ENCODE measurements around the gene MRPL18.
"Not testable (repeated sequence)": the region's sequence is repeated elsewhere in the genome, so short reads cannot be mapped to it uniquely, and the experiment has no call there.

The MRPL18 gene

DNA sequence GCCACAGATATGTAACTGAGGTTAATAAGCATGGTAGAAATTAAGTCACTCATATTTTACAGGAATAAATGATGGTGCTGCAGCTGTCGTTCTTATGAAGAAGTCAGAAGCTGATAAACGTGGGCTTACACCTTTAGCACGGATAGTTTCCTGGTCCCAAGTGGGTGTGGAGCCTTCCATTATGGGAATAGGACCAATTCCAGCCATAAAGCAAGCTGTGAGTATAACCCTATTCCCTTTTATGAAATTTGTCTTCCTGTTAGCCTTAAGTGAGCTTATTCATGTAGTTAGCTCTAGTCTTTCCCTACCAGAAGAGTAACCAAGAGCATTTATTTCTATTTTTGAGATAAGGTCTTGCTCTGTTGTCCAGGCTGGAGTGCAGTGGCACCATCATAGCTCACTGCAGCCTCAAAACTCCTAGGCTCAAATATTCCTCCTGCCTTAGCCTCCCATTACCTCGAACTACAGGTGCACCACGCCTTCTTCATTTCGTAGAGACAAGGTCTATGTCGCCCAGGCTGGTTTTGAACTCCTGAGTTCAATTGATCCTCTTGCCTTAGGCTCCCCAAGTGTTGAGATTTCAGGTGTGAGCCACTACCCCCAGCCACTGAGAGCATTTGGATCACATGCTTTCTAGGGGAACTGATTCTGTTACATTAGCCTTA is 12.9 kb upstream of the MRPL18 start:
- no peak for DNase-seq

DNA sequence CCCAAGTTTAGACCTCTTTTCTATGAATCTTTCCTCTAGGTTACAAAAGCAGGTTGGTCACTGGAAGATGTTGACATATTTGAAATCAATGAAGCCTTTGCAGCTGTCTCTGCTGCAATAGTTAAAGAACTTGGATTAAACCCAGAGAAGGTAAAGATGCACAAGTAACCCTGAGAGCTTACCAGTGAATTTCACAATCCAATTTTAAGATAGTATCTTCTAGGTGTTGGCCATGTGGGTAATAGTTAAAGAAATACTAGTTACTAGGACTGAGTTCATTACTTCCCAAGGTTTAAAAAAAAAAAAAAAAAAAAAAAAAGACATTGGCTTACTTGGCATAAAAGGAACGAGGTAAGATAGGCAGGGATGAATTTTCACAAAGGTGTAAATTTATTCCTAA is 12.1 kb upstream of the MRPL18 start:
- no peak for DNase-seq

DNA sequence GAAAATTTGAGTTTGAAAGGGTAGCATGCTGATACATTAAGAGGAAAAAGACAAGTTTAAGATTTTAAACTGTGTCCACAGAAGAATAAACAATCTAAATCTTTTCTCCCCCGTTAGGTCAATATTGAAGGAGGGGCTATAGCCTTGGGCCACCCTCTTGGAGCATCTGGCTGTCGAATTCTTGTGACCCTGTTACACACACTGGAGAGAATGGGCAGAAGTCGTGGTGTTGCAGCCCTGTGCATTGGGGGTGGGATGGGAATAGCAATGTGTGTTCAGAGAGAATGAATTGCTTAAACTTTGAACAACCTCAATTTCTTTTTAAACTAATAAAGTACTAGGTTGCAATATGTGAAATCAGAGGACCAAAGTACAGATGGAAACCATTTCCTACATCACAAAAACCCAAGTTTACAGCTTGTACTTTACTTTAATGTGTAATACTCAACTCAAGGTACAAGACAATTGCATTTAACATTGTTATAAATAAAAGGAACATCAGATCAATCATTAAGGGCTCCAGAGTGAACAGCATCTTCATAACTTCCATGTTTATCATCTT is 11.6 kb upstream of the MRPL18 start:
- no peak for DNase-seq

DNA sequence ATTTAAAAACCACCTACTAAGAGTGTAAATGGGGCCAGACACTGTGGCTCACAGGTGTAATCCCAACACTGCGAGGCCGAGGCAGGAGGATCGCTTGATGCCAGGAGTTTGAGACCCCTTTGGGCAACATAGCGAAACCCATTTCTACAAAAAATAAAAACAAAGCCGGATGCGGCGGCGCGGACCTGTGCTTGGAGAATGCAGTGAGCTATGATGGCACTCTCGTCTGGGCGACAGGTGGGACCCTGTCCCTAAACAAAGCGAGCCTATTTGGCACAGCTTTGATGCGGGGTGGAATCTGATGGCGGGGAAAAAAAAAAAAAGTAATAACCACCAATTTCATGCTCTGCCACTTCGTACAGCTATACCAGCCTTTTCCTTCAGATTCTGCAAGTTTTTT is 2.0 kb upstream of the MRPL18 start:
- no peak for DNase-seq

DNA sequence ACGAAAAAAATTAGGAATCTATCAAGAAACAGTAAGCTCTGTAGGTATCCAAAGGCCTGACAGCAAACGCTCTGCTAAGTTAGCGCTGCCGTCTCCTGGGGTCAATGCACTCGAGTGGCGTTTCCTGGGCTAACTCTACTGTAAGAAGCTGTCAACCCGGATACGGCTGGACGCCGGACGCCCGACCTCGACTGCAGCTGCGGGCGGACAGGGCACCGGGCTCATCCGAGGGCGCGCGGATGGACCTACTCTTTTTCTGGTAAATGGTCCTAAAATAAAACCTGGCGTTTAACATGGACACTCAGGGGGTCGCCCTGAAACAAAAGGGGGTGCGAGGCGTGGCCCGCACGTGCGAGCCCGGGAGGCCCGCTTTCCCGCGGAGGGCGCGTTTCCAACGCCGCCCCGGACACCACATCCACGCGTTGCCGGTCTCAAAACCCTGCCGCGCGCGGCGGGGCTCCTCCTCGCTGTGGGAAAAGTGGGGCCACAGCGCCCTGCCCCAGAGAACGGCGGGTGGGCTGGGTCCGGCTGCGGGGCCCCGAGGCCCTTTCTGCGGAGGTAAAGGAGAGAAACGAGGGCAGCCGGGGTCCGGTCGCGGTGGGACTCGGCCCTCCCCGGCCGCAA is 1.4 kb upstream of the MRPL18 start:
- peak; percentile 58 for DNase-seq

DNA sequence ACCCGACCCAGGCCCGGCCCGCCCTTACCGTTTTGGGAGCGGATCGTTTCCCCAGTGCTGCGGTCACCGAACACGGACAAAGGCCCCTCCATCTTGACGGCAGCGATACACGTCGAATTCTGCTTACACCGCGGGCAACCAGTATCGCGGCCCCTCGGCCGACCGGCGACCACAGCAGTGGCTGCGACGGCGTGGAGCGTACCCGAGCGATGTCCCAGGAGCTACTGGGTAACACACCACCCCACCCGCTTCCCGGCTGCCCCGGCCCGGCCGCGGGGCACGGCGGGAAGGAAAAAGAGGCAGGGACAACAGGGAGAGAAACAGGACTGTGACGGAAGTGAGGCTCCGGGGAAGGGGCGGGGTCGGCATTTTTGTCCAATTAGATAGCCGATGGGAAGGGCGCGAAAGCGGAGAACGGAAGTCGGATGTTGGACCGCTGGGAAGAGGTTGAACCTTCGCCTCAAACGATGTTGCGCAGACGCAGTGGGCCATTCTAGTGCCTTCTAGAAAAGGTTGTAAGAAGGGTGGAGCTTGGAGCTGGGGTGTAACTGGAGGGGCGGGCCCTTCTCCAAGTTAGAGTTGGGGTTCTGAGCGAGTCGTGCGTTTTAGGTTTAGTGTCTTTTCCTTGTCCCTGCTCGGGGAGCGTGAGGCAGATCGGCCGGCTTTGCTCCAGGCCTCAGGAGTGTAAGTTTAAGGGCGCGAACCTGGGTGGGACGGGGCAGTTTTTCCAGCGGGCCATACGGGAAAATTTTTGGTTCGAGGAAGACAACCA is 704 bp upstream of the MRPL18 start, which contains the start of gene TCP1:
Gene TCP1 (minus strand): TSS at position 226 of the 772 bp plus-strand sequence. CDS start 134 bp downstream, at position 92.
- peak; percentile 100 for DNase-seq

DNA sequence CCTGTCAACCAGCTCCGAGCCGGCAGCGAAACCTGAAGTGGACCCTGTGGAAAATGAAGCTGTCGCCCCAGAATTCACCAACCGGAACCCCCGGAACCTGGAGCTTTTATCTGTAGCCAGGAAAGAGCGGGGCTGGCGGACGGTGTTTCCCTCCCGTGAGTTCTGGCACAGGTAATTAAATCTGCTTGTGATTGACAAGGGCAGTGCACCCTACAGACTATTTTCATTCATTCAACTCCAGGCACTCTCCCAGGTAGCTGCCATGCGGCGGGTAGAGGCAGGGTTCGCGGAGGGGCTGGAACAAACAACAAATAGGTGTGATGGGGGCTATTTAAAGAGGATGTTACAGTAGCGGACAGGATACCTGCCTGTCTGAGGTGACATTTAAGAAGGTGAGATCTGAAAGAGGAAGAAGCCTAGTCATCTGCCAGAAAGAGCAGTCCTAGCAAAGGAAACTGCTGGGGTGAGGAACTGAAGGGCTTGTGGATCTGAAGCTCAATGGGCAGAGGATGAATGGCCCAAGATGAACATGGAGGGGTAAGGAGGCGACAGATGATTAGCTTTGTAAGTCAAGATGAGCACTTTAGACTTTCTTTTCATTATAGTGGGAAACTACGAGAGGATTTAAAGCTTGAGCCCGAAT is 810 bp downstream of the MRPL18 start:
- peak; percentile 52 for DNase-seq

DNA sequence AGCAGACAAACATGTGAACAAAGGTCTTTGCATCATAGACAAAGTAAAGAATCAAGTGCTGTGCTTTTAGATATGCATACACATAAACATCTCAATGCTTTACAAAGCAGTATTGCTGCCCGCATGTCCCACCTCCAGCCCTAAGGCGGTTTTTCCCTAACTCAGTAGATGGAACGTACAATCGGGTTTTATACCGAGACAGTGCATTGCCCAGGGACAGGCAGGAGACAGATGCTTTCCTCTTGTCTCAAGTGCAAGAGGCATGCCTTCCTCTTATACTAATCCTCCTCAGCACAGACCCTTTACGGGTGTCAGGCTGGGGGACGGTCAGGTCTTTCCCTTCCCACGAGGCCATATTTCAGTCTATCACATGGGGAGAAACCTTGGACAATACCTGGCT is 4.7 kb downstream of the MRPL18 start:
- DNase-seq: not testable (repeated sequence)

DNA sequence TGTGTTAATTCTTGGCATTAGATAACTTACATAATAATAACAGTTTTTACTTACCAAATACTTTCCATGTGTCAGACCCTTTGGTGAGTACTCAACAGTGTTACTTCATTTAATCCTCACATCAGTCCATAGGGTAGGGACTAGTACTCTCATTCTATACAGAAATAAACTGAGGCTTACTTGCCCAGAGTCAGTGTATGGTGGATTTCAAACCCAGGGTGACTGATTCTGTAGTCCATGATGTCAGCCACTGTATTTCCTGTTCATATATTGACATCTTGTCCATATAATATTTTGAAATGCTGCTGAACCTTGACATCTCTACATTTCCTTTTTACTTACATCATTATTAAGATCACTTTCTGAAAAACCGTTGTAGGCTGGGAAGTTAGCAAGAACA is 7.3 kb downstream of the MRPL18 start:
- DNase-seq: no peak

DNA sequence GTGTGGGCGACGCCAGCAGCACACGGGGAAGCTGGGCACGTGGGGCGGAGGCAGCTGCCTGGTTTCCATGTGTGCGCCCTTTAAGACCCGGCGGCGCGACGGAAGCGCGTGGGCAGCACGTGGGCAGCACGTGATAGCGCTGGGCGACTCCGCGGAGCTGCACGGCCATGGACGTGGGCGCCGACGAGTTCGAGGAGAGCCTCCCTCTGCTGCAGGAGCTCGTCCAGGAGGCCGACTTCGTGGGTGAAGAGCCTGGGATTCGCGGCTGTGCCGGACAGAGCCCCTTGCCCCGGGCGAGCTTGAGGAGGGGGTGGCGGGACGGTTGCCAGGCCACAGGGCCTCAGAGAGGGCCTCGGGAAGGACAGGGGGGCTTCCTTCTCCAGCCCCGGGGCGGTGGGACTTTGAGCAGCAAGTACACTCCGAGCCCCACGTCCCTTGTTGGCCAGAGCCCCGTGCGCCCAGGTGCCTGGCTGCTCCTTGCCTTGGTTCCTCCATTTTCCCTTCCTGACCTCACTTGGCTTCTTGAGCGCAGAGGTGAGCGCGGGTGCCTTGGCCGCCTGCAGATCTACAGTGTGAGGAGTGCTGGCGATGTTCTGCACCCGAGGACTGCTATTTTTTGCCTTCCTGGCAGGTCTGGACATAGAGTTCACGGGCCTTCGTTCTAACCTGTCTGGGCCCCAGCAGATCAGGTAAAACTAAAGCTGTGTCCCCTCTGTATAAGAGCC is 10.0 kb downstream of the MRPL18 start, which contains the start of gene PNLDC1:
Gene PNLDC1 (plus strand): TSS at position 136 of the 725 bp plus-strand sequence. CDS start 32 bp downstream, at position 168.
- DNase-seq: no peak

DNA sequence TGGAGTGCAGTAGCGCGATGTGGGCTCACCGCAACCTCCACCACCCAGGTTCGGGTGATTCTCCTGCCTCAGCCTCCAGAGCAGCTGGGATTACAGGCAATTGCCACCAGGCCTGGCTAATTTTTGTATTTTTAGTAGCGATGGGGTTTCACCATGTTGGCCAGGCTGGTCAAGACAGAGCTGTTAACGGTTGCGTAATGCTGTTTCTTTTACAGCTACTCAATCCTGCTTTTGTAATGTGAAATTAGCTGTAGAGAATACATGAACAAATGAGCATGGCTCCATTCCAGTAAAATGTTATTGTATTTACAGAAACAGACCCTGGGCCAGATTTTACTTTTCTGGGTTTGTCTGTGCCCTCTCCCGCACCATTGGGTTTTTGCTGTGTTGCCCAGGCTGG is 11.7 kb downstream of the MRPL18 start:
- no peak for DNase-seq

DNA sequence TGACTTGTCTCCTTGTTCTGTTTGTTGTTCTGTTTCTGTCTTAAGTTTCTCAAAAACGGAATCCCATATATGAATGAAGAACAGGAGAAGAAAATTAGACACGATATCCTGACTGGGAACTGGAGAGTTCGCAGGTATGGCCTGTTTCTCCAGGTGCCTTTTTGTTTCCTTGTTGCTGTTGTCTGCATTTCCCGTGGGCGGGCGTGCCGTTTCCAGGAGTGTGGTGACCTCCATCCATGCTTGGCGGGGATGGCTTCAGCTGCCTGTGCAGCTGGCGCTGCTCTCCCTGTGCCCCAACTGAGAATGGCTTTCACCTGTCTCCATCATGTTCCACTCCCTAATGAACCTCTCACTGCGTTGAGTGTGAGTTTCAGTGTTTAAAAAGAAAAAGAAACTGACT is 14.2 kb downstream of the MRPL18 start:
- DNase-seq: no peak

DNA sequence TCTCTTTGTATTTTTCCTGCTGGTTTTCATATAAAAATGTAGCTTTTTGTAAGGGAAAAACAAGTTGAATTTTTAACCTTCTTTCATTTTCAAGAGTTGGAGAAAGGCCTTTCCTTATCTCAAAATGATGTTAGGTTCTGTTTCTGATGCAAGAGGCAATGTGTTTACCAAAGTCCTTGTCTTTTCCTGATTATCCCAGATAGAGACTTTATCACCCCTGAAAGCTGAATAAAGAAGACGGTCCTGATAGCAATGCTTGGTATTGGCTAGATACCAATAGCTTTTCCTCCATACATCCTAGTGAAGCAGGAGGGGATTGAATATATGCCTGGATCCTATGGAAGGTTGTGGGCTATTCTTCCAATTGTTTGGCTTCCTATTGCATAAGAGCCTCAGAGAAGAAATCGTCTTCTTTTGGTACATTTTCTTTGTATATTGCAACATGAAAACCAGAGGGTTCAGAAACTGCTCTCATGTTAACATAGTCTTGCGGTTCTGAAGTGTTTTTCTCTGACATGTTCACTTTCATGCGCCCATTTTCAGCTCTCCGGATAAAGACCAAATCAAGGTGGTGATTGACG is 15.3 kb downstream of the MRPL18 start:
- no peak for DNase-seq

DNA sequence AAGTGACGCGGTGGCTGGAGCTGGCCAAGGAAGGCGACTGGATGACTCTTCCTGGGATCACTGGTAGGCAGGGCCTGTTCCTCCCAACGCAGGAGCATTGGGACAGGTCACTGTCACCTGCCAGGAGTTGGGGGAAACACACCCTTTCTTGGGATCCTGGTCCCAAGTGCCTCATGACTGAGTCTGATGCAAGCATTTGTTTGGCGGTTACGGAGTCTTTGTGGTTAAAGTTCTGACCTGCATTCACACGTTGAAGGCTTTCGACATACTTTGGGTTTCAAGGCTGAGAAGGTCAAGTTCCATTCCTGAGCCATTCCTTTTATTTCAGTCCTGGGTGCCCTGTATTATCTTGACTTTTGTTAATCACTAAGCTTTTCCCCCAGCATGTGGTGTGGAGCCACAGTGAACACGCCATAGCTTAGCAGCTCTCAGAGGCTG is 15.8 kb downstream of the MRPL18 start:
- DNase-seq: no peak

DNA sequence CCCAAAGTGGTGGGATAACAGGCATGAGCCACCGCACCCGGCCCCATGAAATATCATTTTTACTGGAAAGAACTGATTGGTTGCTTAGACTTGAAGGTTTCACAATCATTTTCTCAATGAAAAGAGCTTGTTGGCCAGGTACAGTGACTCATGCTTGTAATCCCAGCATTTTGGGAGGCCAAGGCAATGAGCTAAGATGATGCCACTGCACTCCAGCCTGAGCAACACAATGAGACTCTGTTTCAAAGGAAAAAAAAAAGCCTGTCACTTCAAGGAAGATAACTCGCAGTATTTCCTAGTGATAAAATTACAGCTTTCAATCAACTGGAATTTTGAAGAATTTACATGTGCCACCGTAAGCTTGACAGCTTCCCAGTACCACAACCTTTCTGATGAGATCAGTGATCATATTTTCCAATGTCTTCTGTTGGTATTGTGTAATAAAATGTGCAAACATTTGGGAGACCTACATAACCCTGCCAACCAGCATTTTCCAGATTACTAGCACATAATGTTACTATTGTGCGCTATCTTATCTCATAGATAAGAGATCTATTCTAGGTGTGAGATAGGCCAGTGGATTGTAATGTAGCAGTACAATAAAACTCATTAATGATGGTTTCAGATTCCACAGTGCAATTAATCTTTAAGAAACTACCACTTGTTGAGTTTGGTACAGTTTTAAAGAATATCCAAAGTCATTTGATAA is 17.0 kb downstream of the MRPL18 start:
- DNase-seq: no peak

DNA sequence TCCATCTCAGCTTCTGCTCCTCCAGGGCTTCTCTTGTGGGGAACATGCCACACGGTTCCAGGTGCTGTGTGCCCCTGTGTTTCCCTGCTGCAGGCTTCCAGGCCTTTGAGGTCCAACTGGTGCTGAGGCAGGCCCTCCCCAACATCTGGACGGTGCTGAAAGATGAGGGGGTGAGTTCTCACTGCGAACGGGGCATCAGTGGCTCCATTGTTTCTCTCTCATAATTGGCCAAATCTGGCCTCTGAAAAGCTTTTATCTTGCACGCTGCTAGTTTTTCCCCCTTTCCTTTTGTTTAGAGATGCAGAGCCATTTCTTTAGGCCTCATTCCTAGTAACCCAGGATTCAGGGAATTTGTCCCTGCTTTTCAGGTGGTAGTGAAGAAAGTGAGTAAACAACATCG is 18.4 kb downstream of the MRPL18 start:
- no peak for DNase-seq

DNA sequence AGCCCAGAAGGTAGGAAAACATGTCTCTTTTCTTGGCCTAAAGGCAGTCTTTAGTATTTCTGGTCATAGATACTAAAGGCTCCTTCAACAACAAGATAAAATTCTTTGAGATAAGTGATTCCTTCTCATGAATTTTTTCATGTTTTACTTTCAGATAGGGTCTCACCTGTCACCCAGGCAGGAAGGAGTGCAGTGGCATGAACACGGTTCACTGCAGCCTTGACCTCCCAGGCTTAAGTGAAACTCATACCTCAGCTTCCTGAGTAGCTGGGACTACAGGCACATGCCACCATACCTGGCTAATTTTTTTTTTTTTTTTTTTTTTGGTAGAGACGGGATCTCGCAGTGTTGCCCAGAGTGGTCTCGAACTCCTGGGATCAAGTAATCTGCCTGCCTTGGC is 18.9 kb downstream of the MRPL18 start:
- no peak for DNase-seq

DNA sequence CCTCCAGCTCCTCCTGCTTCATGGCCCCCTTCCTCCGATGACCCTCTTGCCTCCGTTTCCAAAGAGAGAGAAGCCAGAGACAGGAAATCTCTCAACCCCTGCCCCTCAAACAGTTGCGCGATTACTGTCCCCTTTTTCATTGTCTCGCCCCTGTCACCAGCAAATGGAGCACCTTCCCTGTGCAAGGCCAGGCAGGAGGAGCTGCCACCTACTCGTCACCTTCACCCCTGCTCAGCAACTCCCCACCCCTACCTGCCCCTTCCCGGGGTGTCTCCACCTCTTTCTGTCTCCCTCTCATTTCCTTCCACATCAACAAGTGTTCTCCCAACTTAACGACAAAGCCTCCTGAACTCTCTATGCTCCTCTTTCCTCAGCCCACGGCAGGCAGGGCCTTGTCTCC is 23.5 kb downstream of the MRPL18 start:
- DNase-seq: no peak

DNA sequence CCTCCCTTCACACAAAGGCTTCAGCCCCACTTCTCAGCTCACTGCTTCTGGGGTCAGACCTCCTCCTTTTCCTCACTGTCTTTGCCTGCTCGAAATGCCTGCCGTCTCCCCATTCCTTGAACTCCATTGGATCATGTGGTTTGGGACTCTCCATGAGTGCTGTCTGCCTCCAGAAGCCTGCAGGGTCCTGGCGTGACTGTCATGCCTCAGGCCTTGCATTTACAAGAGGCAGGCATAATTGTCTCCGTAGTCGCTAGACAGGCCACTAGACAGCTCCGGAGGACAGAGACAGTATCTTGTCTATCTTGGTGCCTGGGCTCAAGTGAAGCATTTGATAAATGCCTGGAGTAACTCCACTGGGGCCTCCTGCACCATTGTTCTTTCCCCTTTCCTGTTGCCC is 25.1 kb downstream of the MRPL18 start:
- no peak for DNase-seq

DNA sequence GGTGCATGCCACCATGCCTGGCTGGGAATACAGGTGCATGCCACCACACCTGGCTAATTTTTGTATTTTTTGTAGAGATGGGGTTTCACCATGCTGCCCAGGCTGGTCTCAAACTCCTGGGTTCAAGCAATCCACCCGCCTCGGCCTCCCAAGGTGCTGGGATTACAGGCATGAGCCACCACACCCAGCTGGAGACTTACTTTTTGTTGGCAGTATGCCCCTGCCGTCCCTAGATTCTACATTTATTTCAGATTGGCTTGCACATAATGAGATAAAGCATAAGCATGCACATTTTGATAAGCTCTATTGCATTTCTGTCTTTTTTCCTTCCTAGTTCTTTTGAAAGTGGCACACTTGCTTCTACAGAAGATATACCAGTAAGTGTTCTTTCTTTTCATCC is 26.5 kb downstream of the MRPL18 start:
- DNase-seq: not testable (repeated sequence)
